Hippocampal formation (tissue), 2 donors: ENCODE results near the gene ARRB1.
A peak's percentile ranks its signal among the peaks of the same experiment; 100 is the strongest.

Source experiments
- DNase-seq, 2 donors: peaks; one replicate each; lab custom pipeline; 2025; lab: John Stamatoyannopoulos, UW

The ARRB1 gene

DNA sequence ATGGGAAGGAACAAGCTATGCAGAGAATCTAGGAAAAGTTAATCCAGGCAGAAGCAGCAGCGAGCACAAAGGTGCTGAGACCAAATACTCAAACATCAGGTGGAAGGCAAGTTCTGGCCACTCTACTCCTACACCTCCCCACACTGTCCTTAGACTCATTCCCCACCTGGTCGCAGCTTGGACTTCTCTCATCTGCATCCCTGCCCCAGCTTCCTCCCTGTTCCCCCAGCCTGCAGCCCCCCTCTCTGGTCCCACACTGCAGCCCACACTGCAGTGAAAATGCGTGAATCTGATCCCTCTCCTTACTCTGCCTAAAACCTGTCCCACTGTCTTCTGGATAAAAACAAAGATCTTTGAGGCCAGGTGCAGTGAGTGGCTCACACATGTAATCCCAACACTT is 101.8 kb downstream of the ARRB1 start:
- DNase-seq = no peak

GRCh38 chr11:75248924-75249256 is 102.6 kb downstream of the ARRB1 start:
- no peak for DNase-seq

- no peak for DNase-seq
Observed at GRCh38 chr11:75246671-75247350, 104.7 kb downstream of the ARRB1 start.

DNA sequence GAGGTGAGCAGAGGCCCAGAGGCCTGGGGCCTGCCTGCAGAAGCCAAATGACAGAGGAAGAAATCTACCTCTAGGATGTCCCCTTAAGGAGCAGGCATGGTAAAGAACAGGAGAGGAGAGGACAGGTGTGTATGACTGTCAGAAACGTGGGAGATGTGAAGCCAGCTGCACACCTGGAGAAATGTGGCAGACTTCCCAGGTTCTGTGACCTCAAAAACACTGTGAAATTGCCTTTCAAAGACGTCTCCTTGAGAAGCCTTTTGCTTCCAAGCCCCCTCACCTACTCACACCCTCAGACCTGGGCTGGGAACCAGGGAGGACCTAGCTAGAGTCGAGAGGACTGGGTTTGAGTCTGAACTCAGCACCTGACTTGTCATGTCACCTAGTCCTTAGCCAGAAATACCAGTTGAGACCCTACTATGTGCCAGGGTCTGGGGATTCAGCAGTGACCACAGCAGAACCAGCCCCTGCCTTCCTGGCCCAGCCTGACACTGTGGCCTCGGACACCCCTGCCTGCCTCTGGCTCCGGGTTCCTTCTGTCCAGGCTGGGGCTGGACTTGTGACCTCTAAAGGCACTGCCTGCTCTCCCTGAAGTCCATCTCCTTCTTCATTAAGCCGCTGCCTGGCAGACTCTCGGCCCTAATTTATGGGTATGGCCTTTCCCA is 105.3 kb downstream of the ARRB1 start:
- no peak for DNase-seq

- DNase-seq = no peak
Observed at GRCh38 chr11:75245356-75246005, 106.0 kb downstream of the ARRB1 start.

DNA sequence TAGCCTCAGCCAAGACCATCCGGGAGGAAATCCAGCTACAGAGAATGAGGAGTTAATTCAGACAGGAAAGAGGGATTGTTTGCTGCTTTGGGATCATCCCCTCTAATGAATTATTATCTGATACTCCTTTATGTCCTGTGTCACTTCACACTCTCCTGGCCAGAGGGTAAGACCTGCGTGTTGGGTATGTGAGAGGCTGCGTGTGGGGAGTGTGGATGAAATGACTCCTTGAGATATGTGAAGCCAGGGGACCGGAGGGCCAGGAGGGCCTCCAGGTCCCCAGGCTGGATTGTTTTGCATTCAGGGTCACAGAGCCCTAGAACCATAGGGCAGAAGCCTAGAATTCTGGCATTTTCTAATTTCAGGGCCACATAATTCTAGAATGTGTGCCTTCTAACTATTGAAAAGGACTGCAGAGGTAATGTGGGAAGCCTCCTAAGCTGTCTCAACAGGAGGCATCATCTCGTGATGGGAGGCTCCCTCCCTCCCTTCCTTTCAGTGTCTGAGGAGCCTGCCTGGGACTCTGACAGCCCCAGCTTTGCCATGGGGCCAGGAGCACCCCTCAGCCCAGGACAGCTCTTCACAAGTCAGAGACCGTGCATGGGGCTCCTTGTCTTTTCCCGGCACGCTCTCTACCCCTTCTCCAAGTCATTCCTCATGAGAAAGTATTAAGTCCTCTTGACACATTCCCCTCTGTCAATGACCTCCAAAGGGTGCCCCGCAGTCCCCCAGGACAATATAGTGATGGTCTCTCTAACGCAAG is 107.2 kb downstream of the ARRB1 start:
- DNase-seq = no peak

GRCh38 chr11:75242722-75243600 is 108.5 kb downstream of the ARRB1 start:
- no peak for DNase-seq

- no peak for DNase-seq
Observed at GRCh38 chr11:75241906-75242644, 109.4 kb downstream of the ARRB1 start.

DNA sequence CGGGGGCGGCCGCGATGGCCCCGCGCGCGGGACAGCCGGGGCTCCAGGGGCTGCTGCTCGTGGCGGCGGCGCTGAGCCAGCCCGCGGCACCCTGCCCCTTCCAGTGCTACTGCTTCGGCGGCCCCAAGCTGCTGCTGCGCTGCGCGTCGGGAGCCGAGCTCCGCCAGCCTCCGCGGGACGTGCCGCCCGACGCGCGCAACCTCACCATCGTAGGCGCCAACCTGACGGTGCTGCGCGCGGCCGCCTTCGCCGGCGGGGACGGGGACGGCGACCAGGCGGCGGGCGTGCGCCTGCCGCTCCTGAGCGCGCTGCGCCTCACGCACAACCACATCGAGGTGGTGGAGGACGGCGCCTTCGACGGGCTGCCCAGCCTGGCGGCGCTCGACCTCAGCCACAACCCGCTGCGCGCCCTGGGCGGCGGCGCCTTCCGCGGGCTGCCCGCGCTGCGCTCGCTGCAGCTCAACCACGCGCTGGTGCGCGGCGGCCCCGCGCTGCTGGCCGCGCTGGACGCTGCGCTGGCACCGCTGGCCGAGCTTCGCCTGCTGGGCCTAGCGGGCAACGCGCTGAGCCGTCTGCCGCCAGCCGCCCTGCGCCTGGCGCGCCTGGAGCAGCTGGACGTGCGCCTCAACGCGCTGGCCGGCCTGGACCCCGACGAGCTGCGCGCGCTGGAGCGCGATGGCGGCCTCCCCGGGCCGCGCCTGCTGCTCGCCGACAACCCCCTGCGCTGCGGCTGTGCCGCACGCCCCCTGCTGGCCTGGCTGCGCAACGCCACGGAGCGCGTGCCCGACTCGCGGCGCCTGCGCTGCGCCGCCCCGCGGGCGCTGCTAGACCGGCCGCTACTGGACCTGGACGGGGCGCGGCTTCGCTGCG is 110.2 kb downstream of the ARRB1 start:
- peak; percentile 44 to 54 for DNase-seq

- DNase-seq = no peak
Observed at GRCh38 chr11:75240311-75241035, 111.0 kb downstream of the ARRB1 start, which contains the start of gene TPBGL. Gene TPBGL, plus strand, starts transcription at chr11:75240774. Its CDS starts 276 bp downstream, at chr11:75241050.

- no peak for DNase-seq
Observed at GRCh38 chr11:75239531-75240290, 111.8 kb downstream of the ARRB1 start.

GRCh38 chr11:75238595-75239440 is 112.6 kb downstream of the ARRB1 start:
- DNase-seq = no peak

DNA sequence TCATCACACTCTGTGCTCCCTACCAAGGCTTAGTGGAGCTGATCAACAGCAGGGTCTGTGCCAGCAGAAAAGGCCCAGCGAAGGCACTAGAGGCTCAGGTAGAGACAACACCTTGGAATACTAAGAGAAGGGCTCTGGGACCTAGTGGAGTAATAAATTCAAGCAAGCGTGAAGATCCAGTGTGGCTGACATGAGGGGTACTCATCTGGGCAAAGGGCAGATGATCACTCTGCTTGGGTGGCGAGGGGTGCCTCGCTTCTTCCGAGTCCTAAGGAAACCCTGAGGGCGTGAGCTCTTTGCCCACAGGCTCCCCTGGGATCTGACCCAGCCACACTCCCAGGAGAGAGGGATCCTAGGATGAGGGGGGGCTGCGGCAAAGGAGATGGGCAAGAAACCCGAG is 114.4 kb downstream of the ARRB1 start:
- no peak for DNase-seq

GRCh38 chr11:75236062-75236461 is 115.4 kb downstream of the ARRB1 start:
- DNase-seq = no peak

DNA sequence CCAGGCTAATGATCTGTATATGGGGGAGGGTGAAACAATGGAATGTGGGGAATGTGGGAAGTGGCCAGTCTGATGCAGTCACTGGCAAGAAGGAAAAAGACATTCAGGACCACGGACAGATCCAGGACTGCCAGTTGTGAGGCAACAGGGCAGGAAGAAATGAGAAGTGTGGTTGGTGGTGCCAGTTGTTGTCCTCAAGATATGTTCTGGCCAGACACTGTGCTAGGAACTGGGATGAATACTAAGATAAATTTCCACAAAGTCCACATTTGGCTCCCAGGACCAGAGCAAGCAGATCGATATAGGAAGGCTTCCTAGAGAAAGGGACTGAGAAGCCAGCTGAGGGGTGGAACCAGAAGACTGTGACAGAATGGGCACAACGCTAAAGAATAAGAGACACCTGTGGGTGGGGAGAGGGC is 117.7 kb downstream of the ARRB1 start:
- DNase-seq = no peak

DNA sequence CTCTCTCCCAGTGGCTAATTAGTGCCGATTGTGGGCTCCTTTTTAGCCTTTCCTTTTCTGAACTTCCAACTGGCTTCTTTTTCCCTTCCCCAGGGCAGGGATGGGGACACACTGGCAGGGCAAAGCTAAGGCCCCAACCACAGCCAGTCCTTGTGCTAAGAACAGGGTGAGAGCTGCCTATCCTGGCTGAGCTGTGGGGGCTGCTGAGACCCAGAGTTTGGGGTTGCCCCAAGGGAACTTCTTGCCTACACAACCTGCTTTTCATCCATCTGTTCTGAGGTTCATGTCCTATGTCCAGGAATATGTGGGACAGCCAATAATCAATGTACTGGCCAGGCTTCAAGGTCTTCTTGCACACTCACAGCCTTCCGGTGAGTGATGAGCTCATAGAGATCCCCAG is 120.8 kb downstream of the ARRB1 start:
- no peak for DNase-seq

- DNase-seq = no peak
Observed at GRCh38 chr11:75229466-75229865, 122.0 kb downstream of the ARRB1 start.
